ENCODE results near the gene ZDHHC5.
A peak's percentile ranks its signal among the peaks of the same experiment; 100 is the strongest.

The ZDHHC5 gene, protein sequence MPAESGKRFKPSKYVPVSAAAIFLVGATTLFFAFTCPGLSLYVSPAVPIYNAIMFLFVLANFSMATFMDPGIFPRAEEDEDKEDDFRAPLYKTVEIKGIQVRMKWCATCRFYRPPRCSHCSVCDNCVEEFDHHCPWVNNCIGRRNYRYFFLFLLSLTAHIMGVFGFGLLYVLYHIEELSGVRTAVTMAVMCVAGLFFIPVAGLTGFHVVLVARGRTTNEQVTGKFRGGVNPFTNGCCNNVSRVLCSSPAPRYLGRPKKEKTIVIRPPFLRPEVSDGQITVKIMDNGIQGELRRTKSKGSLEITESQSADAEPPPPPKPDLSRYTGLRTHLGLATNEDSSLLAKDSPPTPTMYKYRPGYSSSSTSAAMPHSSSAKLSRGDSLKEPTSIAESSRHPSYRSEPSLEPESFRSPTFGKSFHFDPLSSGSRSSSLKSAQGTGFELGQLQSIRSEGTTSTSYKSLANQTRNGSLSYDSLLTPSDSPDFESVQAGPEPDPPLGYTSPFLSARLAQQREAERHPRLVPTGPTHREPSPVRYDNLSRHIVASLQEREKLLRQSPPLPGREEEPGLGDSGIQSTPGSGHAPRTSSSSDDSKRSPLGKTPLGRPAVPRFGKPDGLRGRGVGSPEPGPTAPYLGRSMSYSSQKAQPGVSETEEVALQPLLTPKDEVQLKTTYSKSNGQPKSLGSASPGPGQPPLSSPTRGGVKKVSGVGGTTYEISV

GRCh38 chr11:57667736-57668433 is at the start of gene ZDHHC5:
ZDHHC5 (plus strand) TSS chr11:57668114; CDS start chr11:57673091, 4,977 bp downstream.
- DNase-seq: peak; percentile 98

DNA sequence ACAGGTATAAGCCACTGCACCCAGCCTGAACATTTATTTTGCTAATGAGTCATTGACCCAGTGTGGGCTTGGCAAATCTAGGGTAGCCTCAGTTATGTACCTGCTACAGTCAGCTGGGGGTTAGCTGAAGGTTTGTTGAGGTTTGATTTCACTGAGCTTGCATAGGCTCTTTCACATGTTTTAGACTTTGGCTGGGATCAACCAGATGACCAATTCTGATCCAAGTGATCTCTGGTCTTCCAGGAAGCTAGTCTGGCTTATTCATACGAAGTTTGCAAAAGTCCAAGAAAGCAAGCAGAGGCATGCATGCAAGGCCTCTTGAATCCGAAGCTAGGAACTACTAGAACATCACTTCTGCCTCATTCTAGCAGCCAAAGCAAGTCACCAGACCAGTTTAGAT is 49.5 kb upstream of the ZDHHC5 start:
- DNase-seq: no peak

GRCh38 chr11:57619331-57619730 is 48.6 kb upstream of the ZDHHC5 start:
- no peak for DNase-seq

DNA sequence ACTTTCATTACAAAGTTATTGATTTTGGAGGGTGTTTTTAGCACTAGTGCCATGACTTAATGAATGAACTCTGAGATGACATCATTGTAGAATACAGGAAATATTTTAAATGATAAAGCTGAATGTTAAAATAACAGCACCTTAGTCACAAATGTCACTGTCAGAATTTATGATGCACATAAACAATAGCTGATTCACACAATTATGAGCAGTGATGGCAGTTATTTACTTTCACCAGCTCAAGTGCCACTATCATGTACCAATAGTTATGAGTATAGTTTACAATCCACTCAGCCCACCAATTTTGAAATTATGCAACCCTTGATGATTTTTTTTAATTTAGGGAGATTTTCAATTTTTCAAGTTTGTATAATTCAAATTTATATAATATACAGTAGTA is 47.4 kb upstream of the ZDHHC5 start:
- no peak for DNase-seq

- DNase-seq: no peak
Measured at GRCh38 chr11:57622263-57622662, 45.7 kb upstream of the ZDHHC5 start.

- no peak for DNase-seq
Measured at GRCh38 chr11:57624864-57625263, 43.0 kb upstream of the ZDHHC5 start.

GRCh38 chr11:57626895-57627294 is 41.0 kb upstream of the ZDHHC5 start:
- no peak for DNase-seq

DNA sequence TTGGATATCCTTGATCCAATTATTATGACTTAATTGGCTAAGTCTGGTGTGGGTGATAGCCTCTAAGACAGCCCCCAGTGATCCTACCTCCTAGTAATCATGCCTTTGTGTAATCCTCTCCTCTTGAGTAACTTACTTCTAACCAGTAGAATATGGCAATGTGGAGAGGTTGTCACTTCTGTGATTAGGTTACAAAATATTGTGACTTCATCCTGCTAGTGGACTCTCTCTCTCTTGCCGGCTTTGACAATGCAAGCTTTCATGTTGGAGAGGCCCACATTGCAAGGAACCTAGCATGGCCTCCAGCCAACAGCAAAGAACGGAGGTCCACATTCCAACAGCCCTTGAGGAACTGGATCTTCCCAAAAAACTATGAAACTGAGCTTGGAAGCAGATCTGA is 37.7 kb upstream of the ZDHHC5 start:
- no peak for DNase-seq

DNA sequence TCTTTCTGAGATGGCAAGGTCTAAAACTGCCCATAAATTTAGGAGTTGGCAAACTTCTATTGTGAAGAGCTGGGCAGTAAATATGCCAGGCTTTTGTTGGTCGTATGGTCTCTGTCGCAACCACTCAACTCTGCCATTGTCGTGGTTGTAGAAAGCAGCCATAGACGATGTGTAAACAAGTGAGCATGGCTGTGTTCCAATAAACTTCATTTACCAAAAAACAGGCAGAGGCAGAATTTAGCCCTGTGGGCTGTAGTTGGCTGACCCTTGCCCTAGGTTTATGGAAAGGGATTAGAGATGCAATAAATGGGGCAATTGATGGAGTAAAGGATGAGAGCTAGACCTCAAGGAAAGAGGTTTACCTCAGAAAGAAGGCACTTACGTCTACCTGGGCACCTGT is 35.8 kb upstream of the ZDHHC5 start:
- DNase-seq: no peak

- DNase-seq: no peak
Measured at GRCh38 chr11:57633394-57634070, 34.4 kb upstream of the ZDHHC5 start.

DNA sequence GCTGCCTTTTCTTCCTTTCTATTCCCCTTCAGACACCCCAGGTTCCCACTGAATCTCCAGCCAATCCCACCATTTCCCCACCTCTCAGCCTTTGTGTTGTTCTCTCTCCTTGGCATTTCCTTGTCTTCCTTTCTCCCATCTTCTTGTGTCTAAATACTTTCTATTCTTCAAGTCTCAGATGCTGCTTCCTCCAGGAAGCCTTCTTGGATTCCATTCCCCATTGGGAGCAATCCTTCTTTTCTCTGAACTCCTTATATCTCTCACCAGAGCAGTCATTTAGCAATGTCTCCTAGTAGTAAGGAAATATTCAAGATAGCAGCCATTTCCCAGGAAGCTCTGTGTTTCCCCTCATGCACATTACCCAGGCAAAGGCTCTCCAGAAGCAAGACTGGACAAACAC is 33.6 kb upstream of the ZDHHC5 start:
- no peak for DNase-seq

GRCh38 chr11:57635246-57635645 is 32.7 kb upstream of the ZDHHC5 start:
- DNase-seq: no peak

GRCh38 chr11:57637626-57638004 is 30.3 kb upstream of the ZDHHC5 start:
- DNase-seq: no peak

GRCh38 chr11:57638005-57638781 is 29.7 kb upstream of the ZDHHC5 start:
- no peak for DNase-seq

DNA sequence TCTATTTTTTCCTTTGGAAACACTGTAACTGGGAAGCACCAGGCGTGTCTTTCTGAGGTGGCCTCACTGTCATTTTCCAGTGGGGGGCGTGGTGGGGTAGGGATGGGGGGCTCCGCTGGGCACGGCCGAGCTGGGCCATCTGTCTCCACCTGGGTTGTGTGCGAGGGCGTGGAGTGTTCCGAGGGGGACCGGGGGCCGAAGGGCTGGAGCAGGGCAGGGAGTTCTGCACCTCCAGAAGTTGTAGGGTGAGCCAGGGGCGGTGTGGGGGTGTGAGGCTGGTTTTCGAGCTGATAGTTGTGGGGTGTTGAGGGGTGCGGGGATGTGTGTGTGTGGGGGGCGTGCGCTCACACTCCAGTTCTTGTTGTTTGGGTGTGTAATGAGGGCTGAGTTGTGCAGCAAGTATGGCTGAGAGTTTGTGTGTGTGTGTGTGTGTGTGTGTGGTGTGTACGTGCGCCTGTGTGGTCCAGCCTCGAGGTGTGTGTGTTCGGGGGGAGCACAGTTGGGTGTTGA is 29.0 kb upstream of the ZDHHC5 start:
- DNase-seq: no peak

DNA sequence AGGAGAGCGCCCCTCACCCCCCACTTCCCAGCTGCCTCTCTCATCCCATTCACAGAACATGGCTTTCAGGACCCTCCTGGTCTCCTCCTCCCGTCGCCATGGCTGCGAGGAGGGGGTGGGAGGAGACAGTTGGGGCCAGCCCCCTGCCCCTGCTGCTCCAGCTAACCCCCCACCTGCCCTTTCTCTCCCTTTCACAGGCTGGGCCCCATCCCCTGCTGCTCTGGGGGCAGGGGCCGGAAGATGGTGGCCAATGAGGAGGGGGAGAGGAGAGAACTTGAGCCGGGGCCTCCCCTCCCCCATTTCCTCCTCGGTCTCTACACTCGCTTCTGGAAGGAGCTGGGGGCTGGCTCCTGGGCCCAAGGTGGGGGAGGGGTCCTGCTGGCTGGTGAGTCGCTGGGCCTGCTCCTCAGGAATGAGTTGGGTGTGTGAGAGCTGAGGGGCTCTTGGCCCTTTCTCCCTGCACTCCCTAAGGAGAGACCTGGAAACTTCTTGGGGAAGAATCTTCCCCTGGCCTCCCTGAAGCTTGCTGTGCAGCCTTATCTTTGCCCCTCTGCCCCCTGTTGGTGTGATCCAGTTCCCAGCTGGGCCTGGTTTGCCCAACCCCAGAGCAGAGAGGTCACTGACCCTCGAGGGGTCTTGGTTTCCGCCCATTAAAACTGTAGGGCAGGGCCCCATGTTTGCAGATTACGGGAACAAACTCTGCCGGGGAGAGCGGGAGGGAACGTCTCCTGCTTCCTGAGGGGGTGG is 28.4 kb upstream of the ZDHHC5 start:
- DNase-seq: no peak

GRCh38 chr11:57640068-57640800 is 27.7 kb upstream of the ZDHHC5 start:
- no peak for DNase-seq

DNA sequence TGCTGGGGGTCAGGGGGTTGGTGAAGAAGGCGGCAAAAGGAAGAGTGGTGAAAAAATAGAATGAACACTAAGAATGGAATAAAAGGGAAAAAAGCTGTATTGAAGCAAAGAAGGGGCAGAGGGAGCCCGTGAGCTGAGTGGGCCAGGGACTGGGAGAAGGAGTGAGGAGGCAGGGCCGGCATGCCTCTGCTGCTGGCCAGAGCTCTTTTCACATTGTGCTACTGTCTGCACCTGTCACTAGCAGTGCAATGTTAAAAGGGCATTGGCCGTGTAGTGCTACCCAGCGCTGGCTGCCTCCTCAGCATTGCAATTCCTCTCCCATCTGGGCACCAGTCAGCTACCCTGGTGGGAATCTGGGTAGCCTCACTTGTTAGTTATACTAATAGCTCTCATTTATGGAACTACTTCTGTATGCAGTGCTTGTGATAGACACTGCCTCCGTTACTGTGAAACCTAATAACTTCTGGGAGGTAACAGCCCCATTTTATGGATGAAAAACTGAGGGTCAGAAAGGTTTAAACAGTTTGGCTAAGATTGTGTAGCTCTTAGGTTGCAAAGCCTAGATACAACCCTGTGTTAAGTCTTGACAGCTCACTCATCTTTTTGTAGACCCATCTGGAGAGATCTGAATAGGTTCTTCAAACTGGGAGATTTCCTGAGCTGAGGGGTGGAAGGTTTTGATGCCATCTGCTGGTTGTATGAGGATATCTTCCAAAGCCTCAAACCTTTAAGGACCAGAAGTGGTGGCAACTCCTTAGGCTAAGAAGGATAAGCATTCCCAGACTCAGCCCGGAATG is 26.7 kb upstream of the ZDHHC5 start:
- no peak for DNase-seq

GRCh38 chr11:57643802-57644201 is 24.1 kb upstream of the ZDHHC5 start:
- DNase-seq: no peak
